ENCODE data around the gene WNT11. TPM values are rescaled to one million over a fixed set of nuclear protein-coding genes. Genes with fewer than 3 reads are reported as not detected.

WNT11 gene
- total RNA-seq, 2 donors from 2014 or later = 0.53 to 0.62 TPM

DNA sequence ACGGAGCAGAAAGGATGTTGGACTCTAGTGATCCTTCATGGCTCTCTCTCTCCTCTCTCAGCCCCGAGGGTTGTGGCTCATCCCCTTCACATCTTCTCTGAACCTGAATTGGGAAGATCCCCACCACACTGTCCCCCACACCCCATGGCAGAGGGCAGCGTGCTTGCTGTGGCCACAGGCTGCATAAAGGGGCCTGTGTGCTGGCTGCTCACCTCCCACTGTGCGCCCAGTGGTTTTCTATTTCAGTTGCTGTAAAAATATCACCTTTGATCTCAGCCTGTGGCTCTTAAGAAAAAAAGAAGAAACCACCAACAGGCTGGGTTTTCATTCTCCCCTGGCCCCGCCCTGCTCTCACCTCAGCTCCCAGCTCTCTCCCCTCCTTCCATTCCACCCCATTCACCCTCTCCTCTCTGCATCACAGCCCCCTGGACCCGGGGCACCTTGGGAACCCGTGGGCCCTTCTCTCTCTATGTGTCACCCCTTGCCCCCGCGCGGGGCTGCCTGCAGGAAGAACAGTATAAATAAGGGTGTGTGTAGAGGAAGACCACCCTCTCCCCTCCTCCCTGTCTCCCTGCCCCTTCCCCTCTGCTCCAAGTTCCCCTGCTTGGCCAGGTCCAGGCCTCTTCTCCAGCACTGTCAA is 25.8 kb upstream of the WNT11 start:
- H3K9me3 ChIP-seq (ENCODE audit: control insufficient read depth, low read length) = no peaks in the 10 kb centered on the region
- no peaks in the 10 kb centered on the region for H3K27me3 ChIP-seq (ENCODE audit: control insufficient read depth, insufficient read depth, low read length, poor library complexity, severe bottlenecking)
- no peak overlapping the region for H3K4me3 ChIP-seq (ENCODE audit: low read length)
- no peak for DNase-seq
- peaks cover 34% of the 10 kb centered on the region for H3K27me3 Mint-ChIP-seq (ENCODE audit: insufficient read depth)
- H3K4me1 ChIP-seq (ENCODE audit: control insufficient read depth, insufficient read depth, low read length) = no peaks in the 10 kb centered on the region
- H3K36me3 Mint-ChIP-seq (ENCODE audit: low read depth) = no peaks in the 10 kb centered on the region
- no peaks in the 10 kb centered on the region for H3K36me3 ChIP-seq (ENCODE audit: control insufficient read depth, insufficient read depth, low read length)
- H3K9ac ChIP-seq (ENCODE audit: extremely low read depth, low read length, poor library complexity, severe bottlenecking) = no peak overlapping the region
- H3K27ac ChIP-seq (ENCODE audit: low read depth, low read length) = no peak overlapping the region
- TF ChIP-seq, protein P1, sequence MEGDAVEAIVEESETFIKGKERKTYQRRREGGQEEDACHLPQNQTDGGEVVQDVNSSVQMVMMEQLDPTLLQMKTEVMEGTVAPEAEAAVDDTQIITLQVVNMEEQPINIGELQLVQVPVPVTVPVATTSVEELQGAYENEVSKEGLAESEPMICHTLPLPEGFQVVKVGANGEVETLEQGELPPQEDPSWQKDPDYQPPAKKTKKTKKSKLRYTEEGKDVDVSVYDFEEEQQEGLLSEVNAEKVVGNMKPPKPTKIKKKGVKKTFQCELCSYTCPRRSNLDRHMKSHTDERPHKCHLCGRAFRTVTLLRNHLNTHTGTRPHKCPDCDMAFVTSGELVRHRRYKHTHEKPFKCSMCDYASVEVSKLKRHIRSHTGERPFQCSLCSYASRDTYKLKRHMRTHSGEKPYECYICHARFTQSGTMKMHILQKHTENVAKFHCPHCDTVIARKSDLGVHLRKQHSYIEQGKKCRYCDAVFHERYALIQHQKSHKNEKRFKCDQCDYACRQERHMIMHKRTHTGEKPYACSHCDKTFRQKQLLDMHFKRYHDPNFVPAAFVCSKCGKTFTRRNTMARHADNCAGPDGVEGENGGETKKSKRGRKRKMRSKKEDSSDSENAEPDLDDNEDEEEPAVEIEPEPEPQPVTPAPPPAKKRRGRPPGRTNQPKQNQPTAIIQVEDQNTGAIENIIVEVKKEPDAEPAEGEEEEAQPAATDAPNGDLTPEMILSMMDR (conservative IDR thresholded peaks at IDR 0.05) = no peak
- 54 to 69% methylated on average over 3 to 7 of the region's 10 CpGs for WGBS, 2 experiments (ENCODE audit: insufficient coverage in 1 of 2, insufficient read length in 1 of 2)
- H3K27ac Mint-ChIP-seq = no peak overlapping the region
- H3K4me1 Mint-ChIP-seq = peaks cover 2% of the 10 kb centered on the region
- H3K9me3 Mint-ChIP-seq = no peaks in the 10 kb centered on the region
- no peak overlapping the region for H3K4me3 Mint-ChIP-seq

DNA sequence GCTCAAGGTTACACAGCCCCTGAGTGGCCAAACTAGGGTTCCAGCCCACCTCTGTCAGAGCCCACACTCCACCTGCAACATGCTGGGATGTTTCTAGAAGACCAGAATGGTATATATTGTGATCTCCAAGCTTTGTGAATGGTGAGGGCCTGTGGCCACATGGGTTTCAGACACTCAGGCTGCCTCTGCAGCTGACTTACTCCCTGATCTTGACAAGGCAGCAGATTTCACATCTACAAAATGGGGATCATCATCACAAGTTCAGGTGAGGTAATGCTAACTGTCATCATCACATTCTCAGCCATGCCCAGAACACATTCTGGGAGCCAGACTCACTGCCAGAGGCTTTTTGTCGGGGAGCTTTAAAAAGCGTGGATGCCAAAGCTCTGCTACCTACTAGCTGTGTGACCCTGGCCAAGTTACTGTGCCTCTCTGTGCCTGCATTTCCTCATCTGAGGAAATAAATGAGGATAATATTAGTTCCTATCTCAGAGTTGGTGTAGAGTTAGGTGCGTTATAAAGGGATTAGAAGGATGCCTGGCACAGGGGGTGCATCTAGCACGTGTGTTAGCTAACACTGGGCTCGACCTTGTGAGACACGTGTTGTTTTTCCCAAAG is 24.9 kb upstream of the WNT11 start:
- Histone ChIP-seq H3K9me3 (ENCODE audit: control insufficient read depth, low read length) (no peaks in the 10 kb centered on the region), H3K27me3 (ENCODE audit: control insufficient read depth, insufficient read depth, low read length, poor library complexity, severe bottlenecking) (no peaks in the 10 kb centered on the region), H3K36me3 (ENCODE audit: control insufficient read depth, insufficient read depth, low read length) (no peaks in the 10 kb centered on the region), H3K4me1 (ENCODE audit: control insufficient read depth, insufficient read depth, low read length) (no peaks in the 10 kb centered on the region), H3K27ac (ENCODE audit: low read depth, low read length) (no peak overlapping the region), H3K4me3 (ENCODE audit: low read length) (no peak overlapping the region), H3K9ac (ENCODE audit: extremely low read depth, low read length, poor library complexity, severe bottlenecking) (no peak overlapping the region)
- 91 to 98% methylated on average over 6 of the region's 6 CpGs for WGBS, 2 experiments (ENCODE audit: insufficient coverage in 1 of 2, insufficient read length in 1 of 2)
- Mint-ChIP-seq H3K36me3 (ENCODE audit: low read depth) (no peaks in the 10 kb centered on the region), H3K27me3 (ENCODE audit: insufficient read depth) (peaks cover 34% of the 10 kb centered on the region), H3K9me3 (no peaks in the 10 kb centered on the region), H3K4me1 (peaks cover 2% of the 10 kb centered on the region), H3K4me3 (no peak overlapping the region), H3K27ac (no peak overlapping the region)
- TF ChIP-seq, protein P1 (conservative IDR thresholded peaks at IDR 0.05) = no peak
- no peak for DNase-seq

DNA sequence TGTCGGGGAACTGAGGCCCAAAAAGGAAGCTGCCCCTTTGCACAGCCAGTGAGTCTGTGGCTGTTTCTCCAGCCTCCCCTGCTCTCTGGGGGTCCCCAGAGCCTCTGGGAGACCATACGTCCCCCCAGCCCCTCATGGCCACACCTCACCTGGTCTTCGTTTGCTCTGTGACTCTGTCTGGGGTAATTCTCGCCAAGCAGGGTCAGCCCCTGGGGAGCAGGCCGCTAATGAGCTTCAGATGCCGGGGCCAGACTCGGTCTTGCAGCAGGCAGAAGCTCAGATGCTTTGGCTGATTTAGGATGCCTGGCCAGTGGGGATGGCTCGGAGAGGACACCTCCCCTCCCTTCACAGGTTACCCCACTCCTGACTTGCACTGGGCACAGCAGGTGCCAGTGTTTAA is 24.1 kb upstream of the WNT11 start:
- DNase-seq = no peak
- H3K36me3 ChIP-seq (ENCODE audit: control insufficient read depth, insufficient read depth, low read length) = no peaks in the 10 kb centered on the region
- Mint-ChIP-seq H3K4me1 (peaks cover 2% of the 10 kb centered on the region), H3K27ac (no peak overlapping the region), H3K27me3 (ENCODE audit: insufficient read depth) (peaks cover 34% of the 10 kb centered on the region), H3K4me3 (no peak overlapping the region), H3K9me3 (no peaks in the 10 kb centered on the region), H3K36me3 (ENCODE audit: low read depth) (no peaks in the 10 kb centered on the region)
- H3K27ac ChIP-seq (ENCODE audit: low read depth, low read length) = no peak overlapping the region
- 71 to 80% methylated on average over 5 to 8 of the region's 8 CpGs for WGBS, 2 experiments (ENCODE audit: insufficient coverage in 1 of 2, insufficient read length in 1 of 2)
- TF ChIP-seq, protein P1 (conservative IDR thresholded peaks at IDR 0.05) = no peak
- no peak overlapping the region for H3K4me3 ChIP-seq (ENCODE audit: low read length)
- H3K27me3 ChIP-seq (ENCODE audit: control insufficient read depth, insufficient read depth, low read length, poor library complexity, severe bottlenecking) = no peaks in the 10 kb centered on the region
- H3K9me3 ChIP-seq (ENCODE audit: control insufficient read depth, low read length) = no peaks in the 10 kb centered on the region
- H3K9ac ChIP-seq (ENCODE audit: extremely low read depth, low read length, poor library complexity, severe bottlenecking) = no peak overlapping the region
- H3K4me1 ChIP-seq (ENCODE audit: control insufficient read depth, insufficient read depth, low read length) = no peaks in the 10 kb centered on the region

All from endodermal cell (in vitro differentiated cells).